ENCODE results near the gene BNC2.

DNA sequence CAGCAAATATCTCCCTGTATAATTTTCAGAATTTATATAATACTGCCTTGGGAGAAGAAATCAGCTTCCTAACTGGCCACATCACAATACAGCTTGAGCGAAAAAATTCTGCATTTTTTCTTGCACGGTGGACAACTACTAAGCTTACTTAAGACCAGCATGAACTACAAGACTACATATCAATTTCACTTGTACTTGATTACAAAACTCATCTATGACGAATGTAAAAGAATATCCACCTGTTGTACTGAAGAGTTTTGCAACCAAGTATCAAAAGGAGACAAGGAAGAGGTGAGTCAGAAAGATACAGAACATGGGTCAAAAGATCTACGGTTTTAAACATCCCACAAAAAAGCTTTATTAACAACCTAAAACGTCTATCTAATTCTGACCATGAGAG is 279.4 kb downstream of the BNC2 start:
- no peak for TF ChIP-seq TAF1 (IDR thresholded peaks at IDR 0.05; ENCODE audit: borderline replicate concordance, low read depth, low read length)
- TF ChIP-seq POLR2A (IDR thresholded peaks at IDR 0.05; ENCODE audit: low read depth, low read length): no peak

Measured in GM12892 (cell line).